ENCODE measurements around the gene GAS7.

GAS7 gene

DNA sequence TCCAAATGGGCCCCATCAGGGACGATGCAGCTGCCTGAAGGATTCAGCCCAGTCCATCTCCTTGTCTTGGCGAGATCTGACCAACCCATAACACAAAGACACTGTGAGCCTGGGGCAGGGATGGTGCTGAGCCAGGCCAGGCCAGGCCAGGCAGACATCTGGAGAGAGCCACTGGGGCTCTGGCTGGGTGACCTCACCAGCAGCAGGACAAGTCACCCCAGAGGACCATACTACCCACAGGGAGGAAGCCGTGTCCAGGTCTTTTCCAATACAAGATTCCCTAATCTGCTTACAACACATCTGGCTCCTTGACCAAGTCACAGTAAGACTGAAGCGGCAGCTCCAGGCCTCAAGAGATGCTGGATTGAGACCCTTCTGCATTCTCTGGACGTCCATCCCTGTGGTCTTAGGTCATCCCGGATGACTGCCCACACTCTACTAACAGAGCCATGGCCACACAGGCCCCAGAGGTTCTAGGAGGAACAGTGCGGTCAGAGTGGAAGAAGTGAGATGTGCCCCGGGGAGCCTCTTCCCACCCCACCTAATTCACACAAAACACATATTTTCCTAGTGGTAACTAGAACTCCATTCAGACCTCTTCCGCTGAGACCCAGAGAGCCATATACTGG, 211.5 kb downstream of the GAS7 start:
- DNase-seq: peak in 35 of 42 donors; percentile 26 to 85 (median 57)
- intact Hi-C loops (cut with DNase I): no loop called here

DNA sequence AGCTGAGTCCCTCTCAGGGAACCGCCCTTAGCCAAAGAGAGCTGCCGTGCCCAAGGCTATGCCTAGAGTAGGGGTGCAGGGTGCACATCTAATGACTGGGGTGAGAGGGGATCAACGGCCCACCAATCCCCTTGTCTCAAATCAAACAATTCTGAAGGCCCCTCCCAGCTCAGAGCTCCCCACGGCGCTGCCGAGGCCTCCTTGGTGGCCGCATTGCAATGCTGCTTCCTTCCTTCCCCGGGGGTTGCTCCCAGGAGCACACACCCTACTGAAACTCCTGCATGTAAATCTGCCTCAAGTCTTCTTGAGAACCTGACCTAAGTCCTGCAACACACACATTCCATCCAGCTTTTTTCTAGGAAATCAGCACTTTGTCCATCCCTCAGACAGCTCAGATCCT, 212.8 kb downstream of the GAS7 start:
- no peak for DNase-seq
- intact Hi-C loops (cut with DNase I): no loop called here

DNA sequence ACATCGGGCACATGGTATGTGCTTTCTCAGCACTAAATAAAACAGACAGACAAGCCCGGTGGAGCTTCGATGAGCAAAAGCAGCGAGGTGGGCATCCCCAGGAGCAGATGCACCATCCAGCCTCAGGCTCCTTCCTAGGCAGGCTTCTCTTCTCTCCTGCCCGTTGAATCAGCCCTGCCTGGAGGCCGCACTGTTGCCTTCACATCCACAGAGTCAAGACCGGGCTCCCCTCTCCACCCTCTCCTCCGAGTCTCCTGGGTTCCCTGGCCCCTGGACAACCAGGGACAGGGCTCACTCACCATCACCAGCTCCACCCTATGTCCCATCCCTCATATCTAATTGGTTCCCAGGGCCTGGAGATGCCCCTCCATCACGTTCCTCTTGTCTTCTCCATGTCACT, 213.6 kb downstream of the GAS7 start:
- no peak for DNase-seq
- intact Hi-C loops (cut with DNase I): no loop called here

DNA sequence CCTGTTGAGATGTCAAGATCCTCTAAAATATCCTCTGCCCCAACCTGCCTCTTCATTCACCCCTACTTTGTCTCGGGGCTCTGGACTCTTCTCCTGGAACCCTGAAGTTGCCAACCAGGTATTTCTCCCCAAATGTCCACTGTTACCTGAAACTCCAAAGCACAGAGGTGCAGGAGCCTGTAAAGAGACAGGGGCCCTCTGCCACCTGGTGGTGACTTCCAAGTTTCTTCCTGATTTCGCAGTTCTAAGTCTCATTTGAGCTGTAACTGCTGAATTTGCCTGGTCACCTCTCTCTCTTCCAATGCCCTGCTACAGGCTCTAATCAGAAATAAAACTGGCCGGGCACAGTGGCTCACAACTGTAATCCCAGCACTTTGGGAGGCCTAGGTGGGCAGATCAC, 216.2 kb downstream of the GAS7 start:
- DNase-seq: peak in 2 of 42 donors; percentile 29 to 53

DNA sequence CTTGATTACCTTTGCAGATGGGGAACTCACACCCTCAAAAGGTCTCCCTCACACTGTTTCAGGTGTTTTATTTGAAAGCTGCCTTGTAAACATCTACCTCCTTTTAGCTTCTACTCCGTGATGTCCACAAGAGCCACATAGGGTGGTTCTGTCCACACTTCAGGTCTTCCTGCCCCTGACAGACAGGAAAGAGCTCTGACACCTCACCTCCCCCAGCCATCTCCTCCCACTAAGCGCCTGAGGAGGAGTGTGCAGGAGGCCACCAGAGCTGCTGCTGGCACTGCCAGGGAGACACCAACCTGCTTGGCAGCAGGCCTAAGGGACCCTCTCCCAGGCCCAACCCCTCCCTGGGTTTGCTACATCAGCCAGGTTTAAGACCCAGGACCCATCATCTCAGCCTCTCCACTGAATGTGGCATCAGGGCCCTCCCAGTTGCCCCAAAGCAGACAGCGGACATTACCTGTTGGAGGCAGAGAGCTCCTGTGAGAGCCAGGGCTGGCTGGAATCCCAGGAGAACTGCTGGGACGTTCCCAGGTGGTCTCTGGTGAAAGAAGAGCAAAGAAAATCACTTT, 217.0 kb downstream of the GAS7 start:
- intact Hi-C loops (cut with DNase I): no loop called here
- DNase-seq: peak in 1 of 42 donors; percentile 15

More for the DNA sequence above, 216.2 kb downstream of the GAS7 start:
- intact Hi-C loops (cut with DNase I): no loop called here

DNA sequence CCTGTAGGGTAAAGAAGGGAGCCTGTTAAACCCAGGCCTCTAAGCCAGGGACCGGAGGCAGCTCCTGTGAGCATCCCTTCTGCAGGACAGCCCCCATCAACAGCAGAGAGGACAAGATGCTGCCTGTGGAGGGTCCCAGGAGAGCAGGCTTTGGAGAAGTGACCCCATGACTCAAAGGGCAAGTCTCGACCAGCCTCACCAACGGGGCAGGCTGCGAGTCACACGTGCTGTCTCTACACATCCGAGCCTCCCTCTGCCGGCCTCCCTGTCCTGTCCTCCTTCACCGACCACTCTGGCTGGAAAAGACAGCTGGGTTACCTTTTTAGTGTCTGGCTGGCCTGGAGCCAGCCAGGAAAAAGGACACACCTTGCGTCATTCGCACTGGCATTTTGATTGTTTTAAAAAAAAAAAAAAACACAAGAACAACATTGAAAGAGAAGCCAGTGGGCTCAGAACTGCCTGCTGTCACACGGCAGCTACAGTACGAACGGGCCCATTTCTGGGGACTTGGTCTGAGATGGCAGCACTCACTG, 218.9 kb downstream of the GAS7 start:
- DNase-seq: peak in 2 of 42 donors; percentile 18 to 30
- intact Hi-C loops (cut with DNase I): no loop called here

DNA sequence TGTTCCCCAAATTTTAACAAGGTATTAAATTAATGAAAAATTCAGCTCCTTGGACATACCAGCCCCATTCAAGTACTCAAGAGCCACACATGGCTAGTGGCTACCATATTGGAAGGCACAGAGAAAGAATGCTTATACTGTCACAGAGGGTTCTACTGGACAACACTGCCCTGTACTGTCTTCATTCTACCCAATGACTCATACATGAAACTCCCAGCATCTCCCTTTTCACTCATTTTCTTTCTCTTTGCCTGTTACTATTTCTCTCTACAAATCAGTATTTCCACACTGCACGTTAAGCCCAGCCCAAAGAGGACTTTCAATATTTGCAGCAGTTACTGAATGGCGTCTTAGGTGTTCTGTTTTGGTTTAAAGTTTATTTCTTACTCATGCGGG, 221.2 kb downstream of the GAS7 start:
- intact Hi-C loops (cut with DNase I): no loop called here
- no peak for DNase-seq

DNA sequence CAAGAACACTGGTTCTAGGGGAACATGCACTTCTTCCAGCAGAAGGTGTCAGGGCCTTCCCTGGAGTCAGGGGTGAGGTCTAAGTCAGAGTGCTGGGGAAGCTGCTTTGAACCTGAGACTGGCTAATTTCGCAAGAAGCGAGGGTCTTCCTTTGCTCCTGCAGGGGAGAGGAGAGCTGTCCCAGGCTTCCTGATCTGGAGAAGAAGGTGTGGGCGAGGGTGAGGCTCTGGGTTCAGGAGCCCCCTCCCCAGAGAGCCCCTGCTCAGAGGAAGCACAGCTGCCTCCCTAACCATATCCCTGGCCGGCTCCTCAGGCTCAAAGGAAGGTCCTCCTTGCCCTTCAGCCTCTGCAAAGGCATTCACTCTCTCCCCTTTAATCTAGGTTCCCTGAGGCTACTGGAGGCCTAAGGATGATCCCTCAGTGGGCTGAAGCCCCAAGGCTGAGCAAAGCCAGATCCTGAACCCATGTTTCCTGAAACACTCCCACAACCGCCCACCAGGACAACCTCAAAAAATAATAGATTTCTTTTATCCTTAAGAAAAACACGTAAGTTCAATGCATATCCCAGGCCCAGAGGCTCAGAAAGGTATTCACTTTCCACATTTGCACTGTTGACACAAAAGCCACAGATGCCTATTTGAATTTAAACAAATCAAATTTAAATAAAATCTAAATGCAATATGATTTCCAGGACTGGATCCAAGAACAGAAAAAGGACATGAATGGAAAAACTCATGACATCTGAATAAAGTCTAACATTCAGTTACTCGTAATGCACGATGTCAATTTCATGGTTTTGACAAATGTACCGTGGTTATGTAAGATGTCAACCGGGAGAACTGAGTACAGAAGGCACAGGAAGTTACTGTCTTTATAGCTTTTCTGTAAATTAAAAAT, 221.9 kb downstream of the GAS7 start:
- intact Hi-C loops (cut with DNase I): no loop called here
- DNase-seq: no peak

DNA sequence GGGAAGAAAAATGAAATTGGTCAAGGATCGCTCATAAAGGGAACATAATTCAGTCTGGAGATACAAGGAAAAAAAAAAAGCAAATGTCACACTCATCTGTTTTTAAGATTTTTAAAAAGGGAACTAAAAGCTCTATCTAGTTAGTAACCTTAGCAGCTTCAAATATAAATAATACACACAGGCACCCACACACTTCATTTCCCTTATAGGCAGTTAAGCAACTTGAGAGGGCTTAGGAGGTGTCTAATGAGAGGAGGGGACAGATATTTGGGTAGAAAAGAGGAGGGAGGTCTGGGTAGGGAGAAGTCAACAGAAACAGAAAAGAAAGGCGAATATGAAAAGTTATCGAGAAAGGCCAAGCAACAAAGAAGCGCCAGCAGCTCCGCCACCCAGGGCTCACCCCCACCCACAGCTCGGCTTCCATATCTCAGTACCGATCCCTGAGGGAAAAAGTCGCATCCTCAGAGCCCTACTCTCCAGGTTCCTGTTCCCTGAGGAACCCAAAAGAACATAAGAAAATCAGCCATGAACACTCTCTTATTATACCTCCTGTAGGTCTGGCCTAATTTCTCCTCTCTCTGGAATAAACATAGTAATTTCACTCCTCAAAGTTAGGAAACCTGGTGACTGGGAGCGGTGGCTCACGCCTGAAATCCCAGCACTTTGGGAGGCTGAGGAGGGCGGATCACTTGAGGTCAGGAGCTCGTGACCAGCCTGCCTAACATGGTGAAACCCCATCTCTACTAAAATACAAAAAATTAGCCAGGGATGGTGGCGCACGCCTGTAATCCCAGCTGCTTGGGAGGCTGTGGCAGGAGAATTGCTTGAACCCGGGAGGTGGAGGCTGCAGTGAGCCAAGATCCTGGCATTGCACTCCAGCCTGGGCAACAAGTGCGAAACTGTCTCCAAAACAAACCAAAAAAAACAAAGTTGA, 223.7 kb downstream of the GAS7 start:
- peak in 2 of 42 donors; percentile 21 to 26 for DNase-seq
- intact Hi-C loops (cut with DNase I): no loop called here

DNA sequence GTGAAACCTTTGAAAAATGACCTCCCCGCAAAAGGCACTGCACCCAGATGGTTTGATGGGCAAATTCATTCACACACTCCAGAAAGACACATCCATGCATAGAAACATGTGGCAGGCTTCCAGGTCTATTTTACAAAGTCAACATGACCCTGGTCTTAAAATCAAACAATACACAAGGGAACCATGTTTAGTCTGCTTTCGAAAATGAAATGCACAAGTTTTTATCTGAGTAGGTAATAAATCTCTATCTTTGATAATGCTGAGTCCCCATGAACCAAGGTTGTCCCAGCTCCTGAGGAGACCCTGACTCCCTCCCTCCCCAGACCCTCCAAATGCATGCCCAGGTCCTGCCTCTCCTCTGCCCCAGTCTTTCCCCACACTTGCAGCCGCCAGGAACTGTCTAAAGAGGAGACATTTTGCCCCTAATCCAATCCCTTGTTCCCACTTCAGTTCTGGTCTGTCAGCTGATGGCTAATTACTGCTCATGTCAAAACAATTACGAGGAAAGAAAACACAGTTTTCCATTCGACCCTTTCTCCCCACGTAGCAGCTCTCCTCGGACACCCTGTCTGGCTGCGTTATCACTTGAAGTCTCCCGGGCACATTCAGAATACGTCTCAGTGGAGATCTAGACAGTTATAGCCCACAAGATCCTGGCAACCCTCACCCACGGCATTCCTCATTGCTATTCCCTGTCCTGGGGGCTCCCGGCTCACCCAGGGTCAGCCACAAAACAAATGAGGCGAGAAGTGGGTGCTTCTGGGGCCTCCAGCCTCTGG, 224.5 kb downstream of the GAS7 start:
- intact Hi-C loops (cut with DNase I): no loop called here
- DNase-seq: peak in 2 of 42 donors; percentile 22 to 24

DNA sequence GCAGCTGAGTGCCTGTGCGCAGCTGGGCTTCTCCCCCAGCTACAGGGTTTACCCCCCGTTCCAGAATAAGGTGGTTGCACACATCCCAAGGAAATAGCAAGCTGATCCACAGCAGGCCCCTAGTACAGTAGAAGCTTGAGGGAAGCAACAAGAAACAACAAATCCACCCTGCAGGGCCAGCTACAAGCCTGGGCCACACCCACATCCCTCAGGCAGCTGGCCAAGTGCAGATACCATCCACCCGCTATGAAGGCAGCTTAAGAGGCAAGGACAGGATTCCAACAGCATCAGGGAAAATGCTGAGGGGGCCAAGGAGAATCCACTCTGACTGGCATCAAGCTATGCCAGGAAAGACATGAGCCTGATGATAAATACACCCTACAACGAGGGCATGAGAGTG, 226.4 kb downstream of the GAS7 start:
- intact Hi-C loops (cut with DNase I): no loop called here
- DNase-seq: peak in 17 of 42 donors; percentile 17 to 76 (median 48)

DNA sequence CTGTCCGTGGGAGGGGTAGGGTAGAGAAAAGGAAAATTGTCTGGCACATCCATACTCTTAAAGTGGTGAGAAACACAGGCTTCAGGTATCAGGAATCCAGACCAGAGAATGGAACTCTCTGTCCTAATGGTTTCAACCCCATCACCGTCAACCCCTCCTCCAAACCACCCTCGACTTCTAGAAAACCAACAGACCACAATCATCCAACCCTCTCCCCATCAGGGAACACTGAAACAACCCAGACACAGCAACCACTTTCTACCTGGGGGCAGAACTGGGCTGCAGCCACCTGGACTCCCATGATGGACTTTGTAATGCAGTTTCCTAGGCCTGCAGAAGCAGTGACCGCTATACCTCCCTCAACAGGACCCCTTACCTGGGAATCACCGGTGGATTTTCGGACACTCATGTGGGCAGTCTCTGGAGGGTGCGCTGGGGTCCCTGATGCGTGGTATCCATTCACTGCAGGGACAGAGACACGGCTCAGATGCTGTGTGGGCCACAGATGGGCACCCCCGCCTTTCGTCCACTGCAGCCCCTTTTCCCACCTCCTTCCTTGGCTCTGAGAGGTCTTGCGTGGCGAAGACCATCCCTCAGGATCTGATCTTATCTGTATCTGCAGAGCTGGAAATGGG, 229.0 kb downstream of the GAS7 start:
- intact Hi-C loops (cut with DNase I): loop anchor here (10.0 kb wide), 1 partner anchor 145 kb away; no protein-coding TSS in a partner anchor

DNA sequence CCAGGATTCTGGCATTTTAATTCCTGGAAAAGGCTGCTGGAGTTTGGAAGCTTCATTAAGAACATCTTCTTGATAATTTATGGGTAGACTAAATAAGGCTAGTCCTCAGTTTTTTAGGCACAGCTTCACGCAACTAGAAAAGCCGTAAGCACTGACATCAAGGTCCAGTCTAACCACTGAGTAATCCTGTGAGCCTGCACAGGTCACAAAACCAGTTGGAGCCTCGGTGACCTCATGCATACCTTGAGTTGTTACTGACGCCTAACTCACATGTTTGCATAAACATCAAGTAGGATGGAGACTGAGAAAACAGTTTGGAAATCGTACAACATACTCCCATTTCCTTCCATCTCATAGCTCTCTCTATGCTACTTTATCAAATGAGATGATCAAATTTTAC, 229.5 kb downstream of the GAS7 start:
- intact Hi-C loops (cut with DNase I): loop anchor here (10.0 kb wide), 1 partner anchor 146 kb away; no protein-coding TSS in a partner anchor
- no peak for DNase-seq

More for the DNA sequence above, 229.0 kb downstream of the GAS7 start:
- DNase-seq: no peak

DNA sequence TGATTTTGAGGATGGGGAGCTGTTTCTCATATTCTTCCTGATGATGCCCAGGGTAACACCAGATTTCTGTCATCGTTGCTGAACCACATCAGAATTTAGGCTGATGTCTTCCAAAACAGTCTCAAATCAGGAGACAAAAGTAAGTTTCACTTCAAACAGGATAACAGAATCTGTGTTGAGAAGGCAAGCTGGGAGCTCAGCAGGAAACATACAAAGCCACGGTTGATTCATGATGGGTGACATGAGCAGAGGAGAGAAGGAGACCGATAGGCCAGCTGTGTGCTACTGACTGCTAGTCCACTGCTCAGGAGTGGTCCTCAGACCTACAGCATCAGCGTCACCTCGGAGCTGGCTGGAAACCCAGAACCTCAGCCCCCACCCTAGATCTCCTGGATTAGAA, 230.4 kb downstream of the GAS7 start:
- no peak for DNase-seq
- intact Hi-C loops (cut with DNase I): loop anchor here (10.0 kb wide), 1 partner anchor 147 kb away; no protein-coding TSS in a partner anchor

DNA sequence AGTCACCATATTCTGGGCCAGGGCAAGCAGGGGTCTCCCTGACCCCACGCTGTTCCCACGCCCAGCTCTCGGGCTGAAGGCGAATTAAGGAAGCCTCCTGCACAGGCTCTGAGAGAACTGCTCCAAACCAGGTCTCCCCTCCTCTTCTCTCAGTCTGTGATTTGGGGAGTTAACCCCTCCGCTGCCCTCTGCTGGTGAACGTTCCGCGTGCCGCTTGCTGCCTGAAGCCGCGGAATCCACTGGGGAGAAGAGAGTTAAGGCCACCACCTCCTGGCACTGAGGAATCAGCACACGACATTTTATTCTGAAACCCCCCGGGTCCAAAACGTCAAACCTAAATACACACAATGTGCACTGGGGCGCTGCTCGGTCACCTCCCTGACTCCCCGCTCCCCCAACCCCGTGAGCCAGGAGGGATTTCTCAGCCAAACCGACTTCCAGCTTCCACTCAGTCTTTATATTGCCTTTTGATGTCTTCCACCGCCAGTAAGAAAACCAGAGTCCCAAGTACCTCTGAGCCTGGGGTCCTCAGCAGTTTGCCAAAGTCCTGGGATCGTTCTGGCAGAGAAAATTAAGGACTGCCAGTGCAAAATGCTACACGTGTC, 238.9 kb downstream of the GAS7 start:
- intact Hi-C loops (cut with DNase I): no loop called here
- peak; percentile 47 to 86 (median 72) for DNase-seq

DNA sequence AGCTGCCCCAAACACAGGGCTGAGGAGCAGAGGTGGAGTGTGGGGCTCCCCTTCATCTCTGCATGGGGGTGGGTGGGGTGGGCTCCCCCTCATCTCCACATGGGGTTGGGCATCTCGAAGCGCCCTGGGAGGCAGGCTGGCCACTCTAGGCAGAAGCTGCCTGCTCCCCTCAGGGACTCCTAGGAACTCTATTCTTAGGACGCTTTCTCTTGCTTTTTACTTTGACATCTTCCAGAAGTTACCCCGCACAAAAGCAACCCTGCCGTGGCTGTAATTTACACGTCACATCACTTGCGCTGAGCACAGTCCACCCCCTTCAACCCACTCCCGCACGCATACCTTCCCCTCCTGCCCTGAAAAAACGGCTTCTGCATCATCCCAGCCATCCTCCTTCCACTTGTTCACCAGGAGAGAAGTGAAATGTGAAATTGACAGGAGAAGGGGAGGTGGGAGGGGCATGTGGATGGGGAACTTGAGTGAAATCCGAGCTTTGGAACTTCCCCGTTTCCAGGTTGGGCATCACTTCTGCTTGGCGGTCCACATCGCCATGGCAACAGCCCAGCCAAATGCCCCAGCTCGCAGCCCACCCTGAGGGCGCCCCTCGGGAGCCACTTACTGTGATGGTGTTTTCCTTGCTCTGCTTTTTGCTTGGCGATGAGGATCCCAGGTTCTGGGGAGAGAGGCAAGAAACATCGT, 239.7 kb downstream of the GAS7 start:
- peak; percentile 47 to 95 (median 77) for DNase-seq
- intact Hi-C loops (cut with DNase I): no loop called here

All from head of caudate nucleus (tissue), 42 donors.